CD14-positive monocyte (primary cell): ENCODE data around the gene BAZ1A. TPM values are rescaled to one million over a fixed set of nuclear protein-coding genes. Genes with fewer than 3 reads are reported as not detected.

ENCODE experiments used
- DNase-seq, 3 donors: peaks; one replicate each; pipeline ENCODE4 v3.0.0-alpha.2; 2011 to 2022
- H2AFZ ChIP-seq: 2 replicates; pipeline ENCODE4 v1.6.0; 2012; ENCODE audit warnings: mild to moderate bottlenecking, low read depth, low read length, inconsistent platforms; ENCODE audit not compliant: insufficient read depth, poor library complexity, severe bottlenecking
- H3K27ac ChIP-seq, 2 donors: 1 replicate in 1 of 2; 2 replicates in 1 of 2; pipeline ENCODE4 v1.5.1; 2012 to 2013; ENCODE audit warnings: low read length in 2 of 2, control low read depth in 1 of 2, inconsistent platforms in 1 of 2, low read depth in 1 of 2, mild to moderate bottlenecking in 1 of 2
- H3K27me3 ChIP-seq, 2 donors: one replicate each; pipeline versions ENCODE4 v1.6.0 to v1.6.1; 2011 to 2013; ENCODE audit warnings: low read length in 2 of 2; ENCODE audit not compliant: control insufficient read depth in 2 of 2, insufficient read depth in 2 of 2
- H3K36me3 ChIP-seq, 2 donors: replicated peaks in 1 of 2; 1 replicate in 1 of 2; 2 replicates in 1 of 2; pipeline versions ENCODE4 v1.5.1 to v1.6.1; 2012 to 2013; ENCODE audit warnings: low read length in 2 of 2, control low read depth in 1 of 2, inconsistent platforms in 1 of 2, mild to moderate bottlenecking in 1 of 2; ENCODE audit not compliant: insufficient read depth in 2 of 2, control insufficient read depth in 1 of 2
- H3K4me1 ChIP-seq, 2 donors: 1 replicate in 1 of 2; 2 replicates in 1 of 2; pipeline versions ENCODE4 v1.5.1 to v1.6.1; 2012 to 2013; ENCODE audit warnings: low read length in 2 of 2, control low read depth in 1 of 2, inconsistent platforms in 1 of 2, mild to moderate bottlenecking in 1 of 2, moderate library complexity in 1 of 2; ENCODE audit not compliant: insufficient read depth in 2 of 2, control insufficient read depth in 1 of 2
- H3K4me2 ChIP-seq: replicated peaks from 2 replicates; pipeline ENCODE3; 2012; ENCODE audit warnings: low read length, moderate library complexity, mild to moderate bottlenecking; ENCODE audit not compliant: poor library complexity, severe bottlenecking; ENCODE audit errors: extremely low read depth
- H3K4me3 ChIP-seq, 3 experiments: fragments of 200-600 bp in 1 of 3; sonication (generic) in 1 of 3; replicated peaks in 1 of 3; 1 replicate in 2 of 3; 2 replicates in 1 of 3; pipeline ENCODE4 v1.5.1; 2011 to 2013; ENCODE audit warnings: low read length in 3 of 3, mild to moderate bottlenecking in 3 of 3, control low read depth in 2 of 3, low read depth in 2 of 3, inconsistent platforms in 1 of 3, moderate library complexity in 1 of 3
- H3K79me2 ChIP-seq: 2 replicates; pipeline ENCODE4 v1.6.0; 2012; ENCODE audit warnings: mild to moderate bottlenecking, control low read depth, inconsistent platforms, low read length, moderate library complexity; ENCODE audit not compliant: insufficient read depth
- H3K9ac ChIP-seq: 2 replicates; pipeline ENCODE4 v1.6.0; 2017; ENCODE audit warnings: low read length, mild to moderate bottlenecking; ENCODE audit not compliant: insufficient read depth, poor library complexity, severe bottlenecking
- H3K9me3 ChIP-seq, 2 donors: replicated peaks in 1 of 2; 1 replicate in 1 of 2; 2 replicates in 1 of 2; pipeline versions ENCODE4 v1.5.1 to v1.6.1; 2012 to 2013; ENCODE audit warnings: low read length in 2 of 2, control low read depth in 1 of 2; ENCODE audit not compliant: control insufficient read depth in 1 of 2, insufficient read depth in 1 of 2
- H4K20me1 ChIP-seq: 2 replicates; pipeline ENCODE4 v1.6.0; 2012; ENCODE audit warnings: mild to moderate bottlenecking, low read length, control low read depth, moderate library complexity; ENCODE audit not compliant: insufficient read depth
- H3K27ac Mint-ChIP-seq, 7 donors: one replicate each; pipeline ENCODE4 v1.8.0; 2020; ENCODE audit warnings: mild to moderate bottlenecking in 7 of 7, mixed read lengths in 7 of 7, moderate library complexity in 6 of 7, inconsistent platforms in 2 of 7
- H3K27me3 Mint-ChIP-seq, 3 donors: one replicate each; pipeline ENCODE4 v1.8.0; 2021 to 2022; ENCODE audit warnings: low read depth in 3 of 3, mild to moderate bottlenecking in 3 of 3, mixed read lengths in 3 of 3, moderate library complexity in 3 of 3, inconsistent platforms in 1 of 3
- H3K36me3 Mint-ChIP-seq, 2 donors: one replicate each; pipeline ENCODE4 v1.8.0; 2020; ENCODE audit warnings: mixed read lengths in 2 of 2, inconsistent platforms in 1 of 2, mild to moderate bottlenecking in 1 of 2
- H3K4me1 Mint-ChIP-seq: one replicate; pipeline ENCODE4 v1.8.0; 2020; ENCODE audit warnings: mild to moderate bottlenecking, mixed read lengths
- H3K4me3 Mint-ChIP-seq, 2 donors: one replicate each; pipeline ENCODE4 v1.8.0; 2020; ENCODE audit warnings: mild to moderate bottlenecking in 2 of 2, mixed read lengths in 2 of 2, moderate library complexity in 1 of 2
- H3K9me3 Mint-ChIP-seq, 7 donors: one replicate each; pipeline ENCODE4 v1.8.0; 2020 to 2022; ENCODE audit warnings: mixed read lengths in 7 of 7, mild to moderate bottlenecking in 6 of 7, moderate library complexity in 6 of 7, inconsistent platforms in 2 of 7
- WGBS: methylation state at CpG from one replicate; pipeline ENCODE4 v1.1.5; 2013; ENCODE audit warnings: missing lambda C conversion rate; ENCODE audit not compliant: insufficient coverage; 5-methylcytosine and 5-hydroxymethylcytosine counted together
- intact Hi-C, 2 donors: fragments of 100-400 bp; cut with micrococcal nuclease; formaldehyde crosslinking; loops; one replicate each; pipeline versions ENCODE4 v1.15.0 to v1.15.1; 2023
- polyA plus RNA-seq, 3 donors: library from polyadenylated mRNA; depleted of rRNA in 1 of 3; unstranded in 2 of 3; stranded (reverse) in 1 of 3; fragments of 300-500 nt in 2 of 3; fragments of >200 nt in 1 of 3; fragmentation: Illumina TruSeq in 2 of 3; gene quantifications; 1 replicate in 2 of 3; 2 replicates in 1 of 3; pipeline ENCODE4 v1.2.3, GENCODE V29; 2012 to 2021
- TF ChIP-seq, protein P1 (sequence below): fragments of 200-600 bp; IDR thresholded peaks from one replicate; pipeline ENCODE4 v1.8.0; 2022; ENCODE audit warnings: antibody characterized with exemption, mild to moderate bottlenecking

Gene BAZ1A
- polyA plus RNA-seq, 3 donors: 7.3 to 25.5 (median 12.7) TPM

GRCh38 chr14:34833549-34834523, 41.3 kb downstream of the BAZ1A start:
- intact Hi-C loops: loop anchor here in 1 of 2 donors (5.0 kb wide), 1 partner anchor 38 kb away; no protein-coding TSS in a partner anchor
- H3K27me3 ChIP-seq: no peaks in the 10 kb centered on the region
- no peaks in the 10 kb centered on the region for H3K9me3 ChIP-seq
- H3K4me2 ChIP-seq: peak overlapping the region; percentile 31
- H3K4me1 ChIP-seq: peaks cover 65 to 78% of the 10 kb centered on the region in 2 donors
- H3K4me3 ChIP-seq: peak overlapping the region in 2 of 3 experiments; percentile 11 to 41
- Mint-ChIP-seq H3K36me3 (peaks cover 9 to 16% of the 10 kb centered on the region in 2 donors), H3K27me3 (no peaks in the 10 kb centered on the region), H3K4me3 (peak overlapping the region; percentile 47 to 71), H3K27ac (peak overlapping the region; percentile 91 to 98 (median 96)), H3K4me1 (peaks cover 72% of the 10 kb centered on the region), H3K9me3 (peaks cover 0 to 2% (median 0%) of the 10 kb centered on the region in 7 donors)
- H3K79me2 ChIP-seq: peaks cover 96% of the 10 kb centered on the region
- H4K20me1 ChIP-seq: peaks cover 89% of the 10 kb centered on the region
- H3K27ac ChIP-seq: peak overlapping the region; percentile 77 to 81
- no peak overlapping the region for H2AFZ ChIP-seq
- peaks cover 0 to 1% of the 10 kb centered on the region in 2 donors for H3K36me3 ChIP-seq
- TF ChIP-seq, protein P1, sequence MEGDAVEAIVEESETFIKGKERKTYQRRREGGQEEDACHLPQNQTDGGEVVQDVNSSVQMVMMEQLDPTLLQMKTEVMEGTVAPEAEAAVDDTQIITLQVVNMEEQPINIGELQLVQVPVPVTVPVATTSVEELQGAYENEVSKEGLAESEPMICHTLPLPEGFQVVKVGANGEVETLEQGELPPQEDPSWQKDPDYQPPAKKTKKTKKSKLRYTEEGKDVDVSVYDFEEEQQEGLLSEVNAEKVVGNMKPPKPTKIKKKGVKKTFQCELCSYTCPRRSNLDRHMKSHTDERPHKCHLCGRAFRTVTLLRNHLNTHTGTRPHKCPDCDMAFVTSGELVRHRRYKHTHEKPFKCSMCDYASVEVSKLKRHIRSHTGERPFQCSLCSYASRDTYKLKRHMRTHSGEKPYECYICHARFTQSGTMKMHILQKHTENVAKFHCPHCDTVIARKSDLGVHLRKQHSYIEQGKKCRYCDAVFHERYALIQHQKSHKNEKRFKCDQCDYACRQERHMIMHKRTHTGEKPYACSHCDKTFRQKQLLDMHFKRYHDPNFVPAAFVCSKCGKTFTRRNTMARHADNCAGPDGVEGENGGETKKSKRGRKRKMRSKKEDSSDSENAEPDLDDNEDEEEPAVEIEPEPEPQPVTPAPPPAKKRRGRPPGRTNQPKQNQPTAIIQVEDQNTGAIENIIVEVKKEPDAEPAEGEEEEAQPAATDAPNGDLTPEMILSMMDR: no peak
- DNase-seq: peak; percentile 36 to 76 (median 74)
- no CpG with 5 or more reads among the region's 2 CpGs for WGBS
- H3K9ac ChIP-seq: no peak overlapping the region

GRCh38 chr14:34826661-34827060, 48.5 kb downstream of the BAZ1A start:
- intact Hi-C loops: no loop called here
- Mint-ChIP-seq H3K9me3 (peaks cover 0 to 2% (median 0%) of the 10 kb centered on the region in 7 donors), H3K36me3 (peaks cover 46 to 72% of the 10 kb centered on the region in 2 donors), H3K27me3 (no peaks in the 10 kb centered on the region), H3K4me3 (no peak overlapping the region), H3K27ac (peak overlapping the region in 5 of 7 donors; percentile 46 to 69 (median 60)), H3K4me1 (peaks cover 19% of the 10 kb centered on the region)
- peaks cover 25 to 66% of the 10 kb centered on the region in 2 donors for H3K36me3 ChIP-seq
- peak overlapping the region in 1 of 2 donors; percentile 52 for H3K27ac ChIP-seq
- TF ChIP-seq, protein P1: no peak
- peaks cover 6 to 13% of the 10 kb centered on the region in 2 donors for H3K4me1 ChIP-seq
- H3K79me2 ChIP-seq: peaks cover 100% of the 10 kb centered on the region
- no peak overlapping the region for H3K9ac ChIP-seq
- H3K9me3 ChIP-seq: no peaks in the 10 kb centered on the region
- H3K27me3 ChIP-seq: no peaks in the 10 kb centered on the region
- H3K4me3 ChIP-seq: no peak overlapping the region
- no peak overlapping the region for H2AFZ ChIP-seq
- peak in 1 of 3 donors; percentile 47 for DNase-seq
- peaks cover 95% of the 10 kb centered on the region for H4K20me1 ChIP-seq
- no peak overlapping the region for H3K4me2 ChIP-seq
- WGBS: 89% methylated on average over 2 of the region's 2 CpGs
